ENCODE results near the gene PLEKHG4.

The PLEKHG4 gene

GRCh38 chr16:67258161-67258835, 21.0 kb upstream of the PLEKHG4 start:
- Histone ChIP-seq H3K27me3 (ENCODE audit: insufficient read depth, poor library complexity, severe bottlenecking) (no peaks in the 10 kb centered on the region), H3K27ac (replicated peaks) (no peak overlapping the region), H3K4me3 (replicated peaks; ENCODE audit: insufficient read depth, low read length) (no peak overlapping the region)
- no peak for TF ChIP-seq CTCF (IDR thresholded peaks at IDR 0.05; ENCODE audit: insufficient read depth, low read length)
- DNase-seq (ENCODE audit: low read depth in 1 of 2, low spot score in 1 of 2), result no peak

GRCh38 chr16:67259705-67260104, 19.6 kb upstream of the PLEKHG4 start:
- no peaks in the 10 kb centered on the region for H3K27me3 ChIP-seq (ENCODE audit: insufficient read depth, poor library complexity, severe bottlenecking)
- TF ChIP-seq SPI1 (IDR thresholded peaks at IDR 0.05; ENCODE audit: borderline replicate concordance, low read depth), result no peak
- no peak for TF ChIP-seq CTCF (IDR thresholded peaks at IDR 0.05; ENCODE audit: insufficient read depth, low read length)
- no peak for TF ChIP-seq REST (IDR thresholded peaks at IDR 0.05; ENCODE audit: insufficient replicate concordance, low read depth)
- no peak for TF ChIP-seq POLR2AphosphoS5 (IDR thresholded peaks at IDR 0.05; ENCODE audit: low read depth)
- no peak for TF ChIP-seq GABPA (IDR thresholded peaks at IDR 0.05; ENCODE audit: low read depth)
- H3K27ac ChIP-seq (replicated peaks), result no peak overlapping the region
- no peak for DNase-seq (ENCODE audit: low read depth in 1 of 2, low spot score in 1 of 2)
- no peak overlapping the region for H3K4me3 ChIP-seq (replicated peaks; ENCODE audit: insufficient read depth, low read length)

- DNase-seq (ENCODE audit: low read depth in 1 of 2, low spot score in 1 of 2), result peak in 1 of 2 experiments; percentile 66
- H3K4me3 ChIP-seq (replicated peaks; ENCODE audit: insufficient read depth, low read length), result no peak overlapping the region
- H3K27ac ChIP-seq (replicated peaks), result no peak overlapping the region
- peaks cover under 1% of the 10 kb centered on the region for H3K27me3 ChIP-seq (ENCODE audit: insufficient read depth, poor library complexity, severe bottlenecking)
- TF ChIP-seq POLR2AphosphoS5 (IDR thresholded peaks at IDR 0.05; ENCODE audit: low read depth) (no peak), SPI1 (IDR thresholded peaks at IDR 0.05; ENCODE audit: borderline replicate concordance, low read depth) (peak; percentile 23; the same call in 1 of the 2 replicates), REST (IDR thresholded peaks at IDR 0.05; ENCODE audit: insufficient replicate concordance, low read depth) (no peak), GABPA (IDR thresholded peaks at IDR 0.05; ENCODE audit: low read depth) (no peak), CTCF (IDR thresholded peaks at IDR 0.05; ENCODE audit: insufficient read depth, low read length) (peak; percentile 70)
Measured at GRCh38 chr16:67260426-67261063, 18.8 kb upstream of the PLEKHG4 start.
